Activated CD4-positive, alpha-beta T cell treated with anti-CD3 and anti-CD28 coated beads for 36 hours (primary cell): Measurements from ENCODE around the gene INCA1. TPM values are rescaled to one million over a fixed set of nuclear protein-coding genes. Genes with fewer than 3 reads are reported as not detected.

Source experiments
- ATAC-seq: fragments of 200-7000 bp; cut with Tn5 transposase; one replicate; pipeline ENCODE4 v1.10.0; 2021; ENCODE audit warnings: mild to moderate bottlenecking, moderate library complexity
- CTCF ChIA-PET: fragments of 350-600 bp; sonication (Branson Sonifier 250); formaldehyde crosslinking; loops from one replicate; lab custom pipeline; 2021; ENCODE audit warnings: antibody characterized with exemption; lab: Charles Lee
- POLR2A ChIA-PET: fragments of 350-600 bp; sonication (Branson Sonifier 250); formaldehyde crosslinking; loops from one replicate; lab custom pipeline; 2021; ENCODE audit warnings: antibody characterized with exemption, inconsistent platforms; lab: Charles Lee
- DNase-seq: peaks from one replicate; pipeline ENCODE4 v3.0.0-alpha.2; 2020
- H3K27ac Mint-ChIP-seq: one replicate; pipeline ENCODE4 v1.8.0; 2021; ENCODE audit warnings: mixed read lengths
- H3K27me3 Mint-ChIP-seq: one replicate; pipeline ENCODE4 v1.8.0; 2021; ENCODE audit warnings: mixed read lengths
- H3K36me3 Mint-ChIP-seq: one replicate; pipeline ENCODE4 v1.8.0; 2021; ENCODE audit warnings: low read depth, mixed read lengths
- H3K4me1 Mint-ChIP-seq: one replicate; pipeline ENCODE4 v1.8.0; 2021; ENCODE audit warnings: mixed read lengths
- H3K4me3 Mint-ChIP-seq: one replicate; pipeline ENCODE4 v1.8.0; 2021; ENCODE audit warnings: mild to moderate bottlenecking, moderate library complexity, mixed read lengths
- H3K9me3 Mint-ChIP-seq: one replicate; pipeline ENCODE4 v1.8.0; 2021; ENCODE audit warnings: low read depth, mixed read lengths
- intact Hi-C, 2 experiments: fragments of 100-400 bp; cut with DNase I in 1 of 2; cut with micrococcal nuclease in 1 of 2; formaldehyde crosslinking; loops; one replicate each; pipeline versions ENCODE4 v1.14.2 to v1.15.1; 2022 to 2024; cut with DNase I, micrococcal nuclease
- total RNA-seq, 2 experiments: library from RNA; stranded (reverse); gene quantifications; one replicate each; pipeline ENCODE4 v1.2.3, GENCODE V29; 2021

The INCA1 gene
- total RNA-seq, 2 experiments from 2014 or later = 0.18 to 0.28 TPM

GRCh38 chr17:4944163-4944553, 53.2 kb downstream of the INCA1 start:
- peak; percentile 23 for ATAC-seq
- peaks cover 47% of the 10 kb centered on the region for H3K4me1 Mint-ChIP-seq

GRCh38 chr17:4942760-4943508, 54.4 kb downstream of the INCA1 start:
- ChIA-PET POLR2A (interaction anchor here (9.2 kb wide), 1 partner anchor 25 kb away, joined by 80 read pairs; the partner anchor contains the start of gene SPAG7), CTCF (interaction anchor here (0.8 kb wide), 1 partner anchor 34 kb away, joined by 3 read pairs; no protein-coding TSS in a partner anchor)
- Mint-ChIP-seq H3K27me3 (no peaks in the 10 kb centered on the region), H3K4me1 (peaks cover 58% of the 10 kb centered on the region), H3K27ac (peak overlapping the region; percentile 97), H3K4me3 (peak overlapping the region; percentile 99), H3K9me3 (no peaks in the 10 kb centered on the region), H3K36me3 (peaks cover 87% of the 10 kb centered on the region)
- DNase-seq = no peak
- no peak for ATAC-seq
- intact Hi-C loops = loop anchor here (5.0 to 10.0 kb wide), 7 partner anchors 36 to 1221 kb away; partner anchors contain the start of genes ANKFY1 (in 1 of the 2), ATP2A3 (in 1 of the 2), GGT6 (in 1 of the 2) and HASPIN (in 1 of the 2)

More at GRCh38 chr17:4944163-4944553, 53.2 kb downstream of the INCA1 start:
- CTCF ChIA-PET = interaction anchor here (0.5 to 0.7 kb wide), 2 partner anchors 154 to 588 kb away, joined by 3 to 4 read pairs; no protein-coding TSS in a partner anchor
- Mint-ChIP-seq H3K9me3 (no peaks in the 10 kb centered on the region), H3K4me3 (peak overlapping the region; percentile 99), H3K36me3 (peaks cover 79% of the 10 kb centered on the region), H3K27me3 (no peaks in the 10 kb centered on the region), H3K27ac (peak overlapping the region; percentile 86)
- intact Hi-C loops = loop anchor here (5.0 to 10.0 kb wide), 7 partner anchors 37 to 1222 kb away; partner anchors contain the start of genes ANKFY1 (in 1 of the 2), ATP2A3 (in 1 of the 2), GGT6 (in 1 of the 2) and HASPIN (in 1 of the 2)
- DNase-seq = peak; percentile 76
- POLR2A ChIA-PET = interaction anchor here (0.6 to 9.2 kb wide), 2 partner anchors 24 to 234 kb away, joined by 3 to 80 read pairs; partner anchors contain the start of genes ARRB2 and SPAG7

GRCh38 chr17:4941319-4941610, 56.1 kb downstream of the INCA1 start:
- peak overlapping the region; percentile 99 for H3K4me3 Mint-ChIP-seq
- no peak for ATAC-seq

GRCh38 chr17:4940555-4941318, 56.6 kb downstream of the INCA1 start:
- no peaks in the 10 kb centered on the region for H3K9me3 Mint-ChIP-seq
- POLR2A ChIA-PET = interaction anchor here (1.0 to 1.8 kb wide), 12 partner anchors 8 to 479 kb away, joined by 3 to 16 read pairs (median 6); partner anchors contain the start of genes C17orf107, ENO3, INCA1 and KIF1C
- CTCF ChIA-PET = interaction anchor here (0.8 to 3.0 kb wide), 9 partner anchors 27 to 498 kb away, joined by 3 to 13 read pairs (median 4); partner anchors contain the start of genes C17orf107, C1QBP, CHRNE and SLC52A1

More at GRCh38 chr17:4941319-4941610, 56.1 kb downstream of the INCA1 start:
- ChIA-PET POLR2A (no interaction called here), CTCF (interaction anchor here (0.8 to 3.0 kb wide), 2 partner anchors 26 to 72 kb away, joined by 4 to 13 read pairs; partner anchors contain the start of gene SPAG7)
- H3K9me3 Mint-ChIP-seq = no peaks in the 10 kb centered on the region
- intact Hi-C loops = loop anchor here (2.0 to 10.0 kb wide), 11 partner anchors 26 to 1219 kb away; partner anchors contain the start of genes ANKFY1 (in 1 of the 2), ATP2A3 (in 1 of the 2), CYB5D2 (in 1 of the 2) and GGT6 (in 1 of the 2)
- H3K4me1 Mint-ChIP-seq = peaks cover 61% of the 10 kb centered on the region
- no peak for DNase-seq
- no peaks in the 10 kb centered on the region for H3K27me3 Mint-ChIP-seq
- H3K27ac Mint-ChIP-seq = peak overlapping the region; percentile 97
- H3K36me3 Mint-ChIP-seq = peaks cover 80% of the 10 kb centered on the region

GRCh38 chr17:4939796-4940554, 57.3 kb downstream of the INCA1 start, which contains the start of the genes RNF167 and SLC25A11:
Gene RNF167 (plus strand): TSS chr17:4940268. CDS start chr17:4940910, 642 bp downstream.
Gene SLC25A11 (minus strand): TSS chr17:4940046. CDS start chr17:4939910, 136 bp downstream.
- CTCF ChIA-PET = interaction anchor here (0.7 to 3.0 kb wide), 15 partner anchors 14 to 499 kb away, joined by 3 to 13 read pairs (median 4); partner anchors contain the start of genes C17orf107, C1QBP, CHRNE and INCA1
- intact Hi-C loops = loop anchor here (1.0 to 10.0 kb wide), 23 partner anchors 8 to 1218 kb away; partner anchors contain the start of genes INCA1 (in 2 of the 2), KIF1C (in 2 of the 2), PFN1 (in 2 of the 2) and SPAG7 (in 2 of the 2)
- no peaks in the 10 kb centered on the region for H3K9me3 Mint-ChIP-seq
- H3K27me3 Mint-ChIP-seq = no peaks in the 10 kb centered on the region
- ATAC-seq (peak; percentile 83), DNase-seq (peak; percentile 98)
- H3K36me3 Mint-ChIP-seq = peaks cover 71% of the 10 kb centered on the region
- peaks cover 53% of the 10 kb centered on the region for H3K4me1 Mint-ChIP-seq
- H3K27ac Mint-ChIP-seq = peak within 1 kb of the TSS; percentile 97
- peak within 1 kb of the TSS; percentile 99 for H3K4me3 Mint-ChIP-seq
- POLR2A ChIA-PET = interaction anchor here (0.7 to 1.8 kb wide), 14 partner anchors 9 to 480 kb away, joined by 3 to 16 read pairs (median 6); partner anchors contain the start of genes ARRB2, C17orf107, ENO3 and INCA1

More at GRCh38 chr17:4940555-4941318, 56.6 kb downstream of the INCA1 start:
- ATAC-seq (no peak), DNase-seq (peak; percentile 69)
- Mint-ChIP-seq H3K27me3 (no peaks in the 10 kb centered on the region), H3K4me1 (peaks cover 61% of the 10 kb centered on the region), H3K36me3 (peaks cover 79% of the 10 kb centered on the region), H3K4me3 (peak overlapping the region; percentile 99), H3K27ac (peak overlapping the region; percentile 97)
- intact Hi-C loops = loop anchor here (1.0 to 10.0 kb wide), 23 partner anchors 8 to 1218 kb away; partner anchors contain the start of genes INCA1 (in 2 of the 2), KIF1C (in 2 of the 2), PFN1 (in 2 of the 2) and SPAG7 (in 2 of the 2)

- H3K36me3 Mint-ChIP-seq = peaks cover 67% of the 10 kb centered on the region
- CTCF ChIA-PET = interaction anchor here (0.7 to 3.0 kb wide), 16 partner anchors 8 to 149 kb away, joined by 3 to 13 read pairs (median 4); partner anchors contain the start of genes C17orf107, CHRNE, INCA1 and KIF1C
- ATAC-seq (no peak), DNase-seq (no peak)
- H3K27me3 Mint-ChIP-seq = no peaks in the 10 kb centered on the region
- peaks cover 51% of the 10 kb centered on the region for H3K4me1 Mint-ChIP-seq
- POLR2A ChIA-PET = interaction anchor here (0.7 to 1.8 kb wide), 13 partner anchors 9 to 480 kb away, joined by 3 to 16 read pairs (median 6); partner anchors contain the start of genes ARRB2, C17orf107, ENO3 and INCA1
- intact Hi-C loops = no loop called here
- H3K4me3 Mint-ChIP-seq = peak overlapping the region; percentile 99
- H3K27ac Mint-ChIP-seq = peak overlapping the region; percentile 97
- H3K9me3 Mint-ChIP-seq = no peaks in the 10 kb centered on the region
Measured at GRCh38 chr17:4939546-4939795, 57.9 kb downstream of the INCA1 start.

- DNase-seq = no peak
- ChIA-PET POLR2A (interaction anchor here (1.6 to 1.8 kb wide), 4 partner anchors 13 to 140 kb away, joined by 6 to 16 read pairs (median 6); partner anchors contain the start of genes ENO3, SPAG7 and ZFP3), CTCF (interaction anchor here (0.7 to 3.0 kb wide), 9 partner anchors 8 to 124 kb away, joined by 3 to 13 read pairs (median 5); partner anchors contain the start of genes SLC52A1 and SPAG7)
- intact Hi-C loops = no loop called here
- no peak for ATAC-seq
- H3K9me3 Mint-ChIP-seq = no peaks in the 10 kb centered on the region
- H3K4me3 Mint-ChIP-seq = peak overlapping the region; percentile 99
- no peaks in the 10 kb centered on the region for H3K27me3 Mint-ChIP-seq
- H3K27ac Mint-ChIP-seq = peak overlapping the region; percentile 97
- H3K4me1 Mint-ChIP-seq = peaks cover 51% of the 10 kb centered on the region
- H3K36me3 Mint-ChIP-seq = peaks cover 62% of the 10 kb centered on the region
Measured at GRCh38 chr17:4938688-4939545, 58.4 kb downstream of the INCA1 start.
